Measurements from ENCODE around the gene KIF5A. TPM values are rescaled to one million over a fixed set of nuclear protein-coding genes. Genes with fewer than 3 reads are reported as not detected.

KIF5A gene
- total RNA-seq, 1 donor from 2014 or later = 0.40 TPM

GRCh38 chr12:57579011-57579410 lies 29.2 kb downstream of the KIF5A start:
- Mint-ChIP-seq H3K9me3 (no peaks in the 10 kb centered on the region), H3K36me3 (no peaks in the 10 kb centered on the region), H3K4me3 (no peak overlapping the region), H3K27ac (no peak overlapping the region), H3K4me1 (no peaks in the 10 kb centered on the region), H3K27me3 (ENCODE audit: low read depth) (peaks cover 71% of the 10 kb centered on the region)
- DNase-seq (ENCODE audit: low spot score in 2 of 2, unreplicated experiment in 2 of 2) = no peak
- TF ChIP-seq CTCF (IDR thresholded peaks at IDR 0.05; ENCODE audit: unreplicated experiment) = no peak

- Mint-ChIP-seq H3K27ac (no peak overlapping the region), H3K27me3 (ENCODE audit: low read depth) (peaks cover 69% of the 10 kb centered on the region), H3K4me1 (no peaks in the 10 kb centered on the region), H3K4me3 (no peak overlapping the region), H3K36me3 (no peaks in the 10 kb centered on the region), H3K9me3 (no peaks in the 10 kb centered on the region)
- DNase-seq (ENCODE audit: low spot score in 2 of 2, unreplicated experiment in 2 of 2) = no peak
- no peak for TF ChIP-seq CTCF (IDR thresholded peaks at IDR 0.05; ENCODE audit: unreplicated experiment)
These were observed 30.0 kb downstream of the KIF5A start for GRCh38 chr12:57579677-57580465.

GRCh38 chr12:57580466-57580795 lies 30.6 kb downstream of the KIF5A start:
- Mint-ChIP-seq H3K27ac (no peak overlapping the region), H3K27me3 (ENCODE audit: low read depth) (peaks cover 64% of the 10 kb centered on the region), H3K4me1 (no peaks in the 10 kb centered on the region), H3K9me3 (no peaks in the 10 kb centered on the region), H3K4me3 (no peak overlapping the region), H3K36me3 (no peaks in the 10 kb centered on the region)
- no peak for TF ChIP-seq CTCF (IDR thresholded peaks at IDR 0.05; ENCODE audit: unreplicated experiment)
- no peak for DNase-seq (ENCODE audit: low spot score in 2 of 2, unreplicated experiment in 2 of 2)

- Mint-ChIP-seq H3K4me3 (no peak overlapping the region), H3K36me3 (no peaks in the 10 kb centered on the region), H3K27me3 (ENCODE audit: low read depth) (peaks cover 51% of the 10 kb centered on the region), H3K4me1 (no peaks in the 10 kb centered on the region), H3K27ac (no peak overlapping the region), H3K9me3 (no peaks in the 10 kb centered on the region)
- no peak for DNase-seq (ENCODE audit: low spot score in 2 of 2, unreplicated experiment in 2 of 2)
- TF ChIP-seq CTCF (IDR thresholded peaks at IDR 0.05; ENCODE audit: unreplicated experiment) = no peak
These were observed 32.0 kb downstream of the KIF5A start for GRCh38 chr12:57581802-57582201.

GRCh38 chr12:57582440-57582839 lies 32.6 kb downstream of the KIF5A start:
- Mint-ChIP-seq H3K27ac (no peak overlapping the region), H3K27me3 (ENCODE audit: low read depth) (peaks cover 46% of the 10 kb centered on the region), H3K9me3 (no peaks in the 10 kb centered on the region), H3K36me3 (no peaks in the 10 kb centered on the region), H3K4me3 (no peak overlapping the region), H3K4me1 (no peaks in the 10 kb centered on the region)
- TF ChIP-seq CTCF (IDR thresholded peaks at IDR 0.05; ENCODE audit: unreplicated experiment) = no peak
- no peak for DNase-seq (ENCODE audit: low spot score in 2 of 2, unreplicated experiment in 2 of 2)
